Measurements from ENCODE around the gene GGTLC1.
"Not testable (repeated sequence)": the region's sequence is repeated elsewhere in the genome, so short reads cannot be mapped to it uniquely, and the experiment has no call there.

The GGTLC1 gene

DNA sequence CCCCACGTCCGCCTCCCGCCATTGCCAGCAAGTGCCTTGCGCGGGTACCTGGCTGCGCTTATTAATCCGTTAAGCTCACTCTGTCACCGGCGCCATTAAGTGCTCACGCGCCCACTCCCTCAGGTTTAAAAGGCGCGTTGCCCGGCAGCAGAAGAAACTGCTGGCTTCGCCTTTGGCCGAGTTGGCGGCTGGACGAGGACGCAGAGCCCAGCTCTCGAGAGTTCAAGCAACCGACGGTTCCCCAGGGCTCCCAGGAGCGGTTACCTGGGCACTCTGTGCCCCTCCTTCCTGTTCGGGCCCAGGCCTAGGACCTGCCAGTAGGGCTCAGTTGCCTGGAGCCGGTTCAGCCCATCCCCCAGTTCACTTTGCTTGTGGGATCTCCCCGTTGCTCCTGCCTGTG lies at the start of gene GGTLC1:
TSS of gene GGTLC1 (minus strand) at position 219 of the 400 bp plus-strand sequence. CDS start 2,168 bp downstream, outside the sequence.
- DNase-seq (ENCODE audit: low read depth, low spot score) = no peak

DNA sequence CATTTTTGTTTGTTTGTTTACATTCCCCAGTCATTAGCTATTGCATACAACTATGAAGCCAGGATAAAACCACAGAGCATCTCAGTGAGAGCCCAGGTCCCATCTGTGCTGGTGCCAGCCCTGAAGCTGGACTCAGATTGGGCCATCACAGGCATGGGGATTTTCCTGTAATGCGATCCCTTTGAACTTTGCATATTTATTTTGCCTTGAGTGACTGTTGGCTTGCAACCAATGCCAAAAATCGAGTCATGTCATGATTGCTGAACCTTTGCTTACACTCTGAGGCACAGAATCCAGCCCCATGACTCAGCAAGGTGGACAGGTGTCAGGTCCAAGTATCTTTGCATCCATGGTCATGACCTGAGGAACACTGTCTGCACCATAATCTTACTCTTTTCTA lies 46.2 kb upstream of the GGTLC1 start:
- no peak for DNase-seq (ENCODE audit: low read depth, low spot score)

DNA sequence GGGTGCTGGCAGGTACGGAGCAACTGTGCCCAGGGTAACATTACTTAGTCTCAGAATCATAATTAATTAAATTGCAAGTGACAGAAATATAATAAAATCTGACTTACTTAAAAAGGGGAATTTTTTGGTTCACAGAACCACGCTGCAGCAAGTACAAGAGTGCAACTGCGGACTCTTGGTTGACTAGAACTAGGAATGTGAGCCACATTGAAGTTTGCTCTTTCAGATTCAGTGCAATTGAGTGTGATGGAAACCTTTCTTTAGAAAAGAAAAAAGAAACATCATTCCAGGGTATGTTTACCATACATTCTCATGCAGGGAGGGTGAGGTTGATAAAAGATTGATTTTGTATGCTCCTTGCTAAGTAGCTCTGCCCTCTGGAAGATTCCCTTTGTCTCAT lies 45.0 kb upstream of the GGTLC1 start:
- DNase-seq (ENCODE audit: low read depth, low spot score) = no peak

DNA sequence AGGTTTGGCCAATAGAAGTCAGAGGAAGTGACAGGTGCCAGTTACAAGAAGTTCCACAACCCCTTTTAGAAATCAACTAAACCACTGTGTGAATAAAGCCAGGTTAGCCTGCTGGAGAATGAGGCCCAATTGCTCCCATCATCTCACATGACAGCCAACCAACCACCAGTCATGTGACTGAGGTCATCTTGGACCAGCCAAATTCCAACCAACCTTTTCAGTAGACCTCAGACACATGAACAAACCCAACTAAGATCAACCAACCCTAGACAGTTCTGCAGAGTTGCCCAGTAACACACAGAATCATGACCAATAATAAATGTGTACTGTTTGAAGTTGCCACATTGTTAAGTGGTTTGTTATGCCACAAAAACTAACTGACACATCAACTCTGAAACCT lies 44.6 kb upstream of the GGTLC1 start:
- no peak for DNase-seq (ENCODE audit: low read depth, low spot score)

DNA sequence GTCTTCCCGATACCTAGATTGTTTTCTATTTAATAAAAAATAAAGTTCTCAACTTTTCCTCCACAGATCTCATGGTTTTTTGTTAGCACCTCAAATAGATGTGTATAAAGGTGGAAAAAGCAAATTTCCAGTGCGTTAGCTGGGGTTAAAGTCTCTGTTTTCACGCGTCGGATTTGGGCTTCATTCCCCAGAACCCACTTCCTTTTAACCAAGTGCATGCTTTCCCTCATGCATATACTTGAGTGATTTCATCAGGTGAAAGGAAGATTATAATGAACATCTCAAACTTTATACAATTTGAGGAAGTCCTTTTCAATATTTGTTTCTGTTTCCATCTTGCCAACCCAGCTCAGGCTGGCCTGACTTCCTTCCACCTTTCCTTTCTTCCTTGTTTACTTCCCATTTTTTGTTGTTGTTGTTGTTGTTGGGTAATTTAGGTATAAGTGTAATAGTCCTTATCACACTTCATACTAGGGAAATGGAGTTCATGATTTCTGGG lies 43.9 kb upstream of the GGTLC1 start:
- no peak for DNase-seq (ENCODE audit: low read depth, low spot score)

DNA sequence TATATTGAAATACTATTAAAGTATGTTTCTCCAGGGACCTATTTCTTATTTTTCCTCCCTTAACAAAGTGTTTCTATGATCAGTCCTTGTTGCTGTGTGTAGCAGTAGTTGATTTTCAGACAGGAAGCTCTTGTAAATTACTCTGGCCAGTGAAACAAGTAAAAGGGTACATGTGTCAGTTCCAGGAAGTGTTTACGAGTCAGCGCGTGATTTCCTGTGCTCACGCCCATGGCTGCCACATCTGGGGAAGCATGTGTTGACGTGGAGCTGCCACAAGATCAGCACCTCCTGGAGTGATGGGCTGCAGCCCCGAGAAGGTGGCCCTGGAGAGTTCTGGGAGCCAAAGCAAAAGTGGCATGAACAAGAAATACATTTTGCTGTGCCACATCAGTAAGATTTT lies 38.6 kb upstream of the GGTLC1 start:
- peak; percentile 34 for DNase-seq (ENCODE audit: low read depth, low spot score)

DNA sequence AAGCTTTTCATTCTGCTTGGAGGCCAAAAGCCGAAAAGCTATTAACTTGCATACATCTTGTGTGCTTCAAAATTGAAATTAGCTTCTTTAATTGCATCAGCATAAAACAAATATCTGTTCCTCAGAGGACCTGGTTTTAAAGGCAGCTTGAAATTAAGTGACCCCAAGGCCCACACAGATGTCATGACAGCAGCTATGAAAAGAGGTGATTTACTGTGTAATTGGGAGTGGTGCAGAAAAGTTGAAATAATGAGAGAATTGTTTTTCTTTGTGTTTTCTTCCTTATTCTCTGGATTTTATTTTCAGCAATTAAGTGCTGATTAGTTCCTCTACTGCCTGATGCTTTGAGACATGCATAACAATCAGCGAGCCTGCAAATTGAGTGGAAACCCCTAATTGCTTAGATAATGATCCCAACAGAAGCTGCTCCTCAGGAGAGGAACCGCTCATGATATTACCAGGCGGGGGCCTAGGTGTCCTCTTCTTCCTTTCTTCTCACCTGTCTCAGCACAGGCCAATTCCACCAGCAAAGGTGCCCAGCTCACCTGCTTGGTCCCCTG lies 34.1 kb upstream of the GGTLC1 start:
- no peak for DNase-seq (ENCODE audit: low read depth, low spot score)

DNA sequence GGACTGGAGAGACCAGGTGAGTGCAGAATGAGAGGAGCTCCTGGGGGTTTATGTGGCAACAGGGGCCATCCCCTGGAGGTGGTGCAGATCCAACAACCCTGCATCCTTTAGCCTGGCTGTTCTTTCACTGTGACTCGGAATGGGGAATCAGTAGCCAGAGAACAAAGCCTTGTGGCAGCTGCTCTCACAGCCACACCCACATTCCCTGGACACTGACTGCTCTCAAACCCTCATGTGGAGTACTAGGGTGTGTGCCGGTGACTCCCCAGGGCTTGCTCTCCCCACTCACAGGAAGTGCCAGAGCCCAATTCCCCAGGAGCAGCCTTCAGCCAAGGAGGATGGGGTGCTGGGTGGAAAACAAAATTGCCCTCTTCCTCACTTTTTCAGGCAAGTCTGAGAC lies 30.2 kb upstream of the GGTLC1 start:
- DNase-seq (ENCODE audit: low read depth, low spot score) = no peak

DNA sequence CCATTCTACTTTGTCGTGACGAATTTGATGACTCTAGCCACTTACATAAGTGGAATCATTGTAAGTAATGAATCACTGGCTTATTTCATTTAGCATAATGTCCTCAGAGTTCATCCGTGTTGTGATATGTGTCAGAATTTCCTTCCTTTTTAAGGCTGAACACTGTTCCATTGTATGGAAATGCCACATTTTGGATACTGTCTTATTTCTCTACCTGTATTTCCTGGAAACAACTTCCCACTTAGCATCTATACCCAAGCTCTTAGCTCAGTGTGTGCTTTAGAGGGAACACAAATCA lies 28.8 kb upstream of the GGTLC1 start:
- DNase-seq (ENCODE audit: low read depth, low spot score) = no peak

DNA sequence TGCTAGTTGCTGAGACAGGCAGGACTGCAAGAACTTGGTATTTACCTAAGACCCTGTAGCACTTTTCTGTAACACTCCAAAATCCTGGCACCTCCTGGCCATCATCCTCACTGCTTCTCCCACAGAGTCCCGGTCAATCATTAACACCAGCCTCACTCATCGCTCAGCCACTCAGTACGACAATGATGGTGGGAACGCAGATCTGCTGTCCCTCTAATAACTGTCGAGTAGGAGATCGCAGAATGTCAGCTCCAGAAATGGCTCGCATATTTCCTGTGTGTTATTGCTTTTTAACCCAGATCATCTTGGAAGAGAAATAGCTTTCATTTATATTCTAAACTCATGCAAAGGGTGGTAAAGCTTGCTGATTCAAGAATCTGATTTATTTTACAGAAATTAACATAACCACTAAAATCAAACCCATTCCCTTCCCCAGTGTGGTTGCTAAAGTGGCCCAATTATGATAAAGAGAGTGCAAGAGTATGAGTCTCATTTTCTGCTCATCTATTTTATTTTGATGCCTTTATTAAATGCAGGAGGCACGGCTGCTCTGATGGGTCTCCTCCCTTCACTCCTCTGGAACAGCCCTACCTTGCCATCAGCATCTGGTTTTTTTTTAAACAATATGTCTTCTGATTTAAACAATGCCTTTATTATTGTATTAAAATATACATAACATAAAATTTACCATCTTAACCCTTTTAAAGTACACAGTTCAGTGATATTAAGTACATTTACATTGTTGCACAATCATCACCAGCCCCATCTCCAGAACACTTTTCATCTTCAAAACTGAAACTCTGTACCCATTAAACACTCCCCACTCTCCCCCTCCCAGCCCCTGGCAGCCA lies 28.3 kb upstream of the GGTLC1 start:
- no peak for DNase-seq (ENCODE audit: low read depth, low spot score)

DNA sequence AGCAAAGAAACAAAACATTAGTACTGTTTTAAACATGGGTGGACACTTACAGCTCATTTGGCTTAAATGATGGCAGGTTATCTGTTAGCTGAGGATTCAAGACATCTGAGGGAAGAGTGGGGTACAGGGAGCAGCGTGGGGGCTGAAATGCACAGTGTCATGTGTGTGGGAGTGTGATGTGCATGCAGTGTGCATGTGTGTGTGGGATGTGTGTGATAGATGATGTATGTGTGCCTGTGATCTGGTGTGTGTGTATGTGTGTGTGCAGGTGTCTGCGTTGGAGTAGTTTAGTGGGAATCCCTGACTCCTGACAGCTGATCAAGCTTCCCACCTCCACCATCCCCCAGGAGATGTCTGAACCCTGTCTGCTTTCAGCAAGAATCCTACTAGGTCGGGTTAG lies 25.4 kb upstream of the GGTLC1 start:
- no peak for DNase-seq (ENCODE audit: low read depth, low spot score)

DNA sequence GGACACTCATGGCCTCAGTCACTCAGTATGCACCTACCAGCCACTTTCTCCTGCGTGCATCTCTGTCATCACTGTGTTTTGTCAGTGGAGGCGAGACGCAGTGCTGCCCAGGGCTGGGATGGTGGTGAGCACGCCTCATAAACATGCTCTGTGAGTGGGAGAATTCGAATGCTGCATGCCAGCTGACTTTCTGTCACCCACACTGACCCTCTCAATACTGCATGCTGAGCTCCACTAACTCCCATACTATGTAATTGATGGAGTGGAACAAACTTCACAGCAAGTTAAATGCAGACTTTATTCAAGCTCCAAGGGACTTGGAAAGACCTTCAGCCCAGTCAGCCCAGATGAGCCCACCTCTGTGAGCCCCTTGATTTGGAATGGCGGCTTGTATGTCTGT lies 22.7 kb upstream of the GGTLC1 start:
- DNase-seq (ENCODE audit: low read depth, low spot score) = no peak

DNA sequence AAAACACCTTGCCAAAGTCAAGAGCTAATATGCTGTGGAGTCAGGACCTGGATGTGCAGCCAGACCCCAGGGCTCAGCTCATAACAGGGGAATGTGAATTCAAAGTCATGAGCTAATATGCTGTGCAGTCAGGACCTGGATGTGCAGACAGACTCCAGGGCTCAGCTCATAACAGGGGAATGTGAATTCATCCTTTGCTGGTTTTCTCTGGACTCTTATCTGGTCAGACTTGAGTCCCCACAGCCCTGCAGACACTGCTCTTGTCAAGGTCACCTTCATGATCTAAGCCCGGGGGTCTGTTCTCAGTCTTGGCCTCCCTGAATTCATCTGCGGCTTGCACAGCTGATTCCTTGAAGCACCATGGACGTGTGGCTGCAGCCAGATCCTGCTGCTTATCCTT lies 19.2 kb upstream of the GGTLC1 start:
- no peak for DNase-seq (ENCODE audit: low read depth, low spot score)

DNA sequence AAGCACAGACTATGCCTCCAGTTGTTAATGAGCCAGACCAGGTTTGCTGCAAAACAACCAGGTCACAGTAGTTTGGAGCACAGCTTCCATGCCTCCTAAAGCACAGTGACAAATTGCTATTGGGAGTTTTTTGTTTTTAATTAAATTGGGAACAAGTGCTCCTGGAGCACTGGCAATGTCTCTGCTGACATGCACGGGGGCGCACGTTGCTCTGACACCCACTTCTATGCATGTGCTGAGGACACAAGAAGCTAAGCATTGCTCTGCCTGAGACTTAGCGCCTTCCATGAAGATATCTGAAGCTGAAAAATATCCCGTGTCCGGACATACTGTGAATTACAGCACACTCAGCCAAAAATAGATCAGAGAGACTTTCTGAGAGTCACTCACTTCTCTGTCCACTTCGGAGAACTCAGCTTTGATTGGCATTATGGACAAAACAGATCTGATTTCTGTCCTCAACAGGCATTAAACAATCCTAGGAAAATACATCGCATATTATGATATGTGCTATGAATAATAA lies 18.6 kb upstream of the GGTLC1 start:
- no peak for DNase-seq (ENCODE audit: low read depth, low spot score)

DNA sequence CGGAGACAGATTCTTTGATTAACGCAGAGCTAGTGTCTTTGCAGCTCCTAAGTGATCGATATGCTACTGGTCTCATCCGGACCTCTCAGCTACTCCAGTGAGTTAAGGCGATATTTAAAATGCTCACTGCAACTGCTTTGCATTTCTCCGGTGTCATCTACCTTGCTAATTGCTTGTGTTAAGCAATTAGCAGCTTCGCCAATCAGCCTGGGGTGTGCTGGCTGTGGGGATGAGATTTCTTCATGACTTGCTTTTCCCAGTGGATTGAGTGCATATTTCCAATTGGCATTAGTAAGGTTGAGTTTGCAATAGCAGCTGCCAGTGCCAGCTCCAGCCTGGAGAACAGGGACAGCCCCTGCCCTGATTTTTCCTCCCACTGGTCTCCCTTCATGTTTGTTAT lies 18.0 kb upstream of the GGTLC1 start:
- no peak for DNase-seq (ENCODE audit: low read depth, low spot score)

DNA sequence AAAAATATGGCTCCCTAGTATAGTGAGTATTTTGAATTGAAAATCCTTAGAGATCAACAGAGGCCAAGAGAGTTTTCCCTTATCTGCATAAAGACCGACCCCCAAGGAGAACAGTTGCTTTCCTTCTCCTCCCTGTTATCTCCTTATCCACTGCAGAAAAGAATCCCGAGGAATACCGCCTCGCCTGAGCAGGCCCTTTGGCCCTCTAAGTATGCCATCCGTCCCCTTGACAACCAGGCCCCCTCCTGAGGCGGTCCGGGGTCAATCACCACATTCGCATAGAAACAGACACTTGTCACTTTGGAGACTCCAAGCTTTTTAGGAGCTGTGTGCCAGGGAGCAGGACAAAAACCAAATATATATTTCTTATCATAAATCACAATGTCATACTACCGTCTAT lies 15.9 kb upstream of the GGTLC1 start:
- DNase-seq (ENCODE audit: low read depth, low spot score) = no peak

DNA sequence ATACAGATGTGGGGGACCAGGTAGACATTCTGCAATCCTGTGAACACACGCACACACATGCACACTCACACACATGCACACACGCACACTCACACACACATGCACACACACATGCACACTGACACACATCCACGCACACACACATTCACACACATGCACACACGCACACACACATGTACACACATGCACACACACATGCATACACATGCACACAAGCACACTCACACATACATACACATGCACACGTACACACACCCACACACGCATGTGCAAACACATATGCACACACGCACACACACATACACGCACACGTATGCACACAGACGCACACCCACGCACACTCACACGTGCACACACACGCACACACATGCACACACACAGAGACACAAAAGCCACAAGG lies 14.3 kb upstream of the GGTLC1 start:
- DNase-seq (ENCODE audit: low read depth, low spot score) = no peak

DNA sequence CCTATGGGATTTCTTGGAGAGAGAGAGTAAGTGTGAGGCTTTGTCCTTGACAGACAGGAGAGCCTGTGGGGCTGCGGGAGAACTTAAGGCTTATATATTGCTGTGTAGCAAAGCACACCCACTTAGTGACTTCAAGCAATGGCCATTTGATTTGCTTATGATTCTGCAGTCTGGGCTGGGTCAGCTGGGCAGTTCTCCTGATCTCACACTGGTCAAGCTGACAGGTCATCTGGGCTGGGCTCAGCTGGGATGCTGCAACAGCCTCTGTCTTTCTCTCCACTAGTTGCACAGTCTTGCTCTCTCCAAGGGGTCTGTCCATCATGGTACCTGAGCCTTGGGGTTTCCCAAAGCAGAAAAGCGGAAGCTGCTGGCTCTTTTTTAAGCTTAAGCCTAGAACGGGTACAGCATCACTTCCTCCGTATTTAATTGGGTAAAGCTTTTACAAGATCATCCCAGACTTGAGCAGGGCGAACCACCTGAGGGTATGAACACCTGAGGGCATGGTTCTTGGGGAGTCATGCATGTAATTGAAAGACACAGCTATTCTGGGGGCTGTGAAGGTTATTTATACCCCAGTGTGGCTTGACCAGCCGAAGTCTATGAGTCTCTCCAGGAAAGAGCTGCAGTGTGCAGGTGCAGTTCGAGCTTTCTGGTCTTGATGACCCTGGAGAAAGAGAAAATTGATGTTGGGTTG lies 13.3 kb upstream of the GGTLC1 start:
- no peak for DNase-seq (ENCODE audit: low read depth, low spot score)

DNA sequence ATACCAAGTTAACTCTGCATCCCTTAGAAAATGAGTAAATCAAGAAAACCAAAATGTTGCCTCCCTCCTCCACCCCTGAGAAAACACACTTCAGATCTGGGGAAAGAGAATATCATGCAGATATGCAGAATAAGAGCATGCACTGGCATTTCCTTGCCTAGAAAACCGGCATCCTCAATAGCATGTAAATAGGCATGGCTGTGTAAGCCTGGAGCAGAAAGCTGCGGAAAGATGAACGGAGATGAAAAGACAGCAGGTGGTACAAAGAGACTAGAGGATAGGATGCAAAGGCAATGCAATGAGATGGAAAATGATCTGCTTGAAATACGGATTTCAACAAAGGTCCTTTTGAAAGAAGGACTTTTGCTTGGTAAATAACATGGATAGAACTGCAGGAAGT lies 10.3 kb upstream of the GGTLC1 start:
- DNase-seq (ENCODE audit: low read depth, low spot score) = no peak

DNA sequence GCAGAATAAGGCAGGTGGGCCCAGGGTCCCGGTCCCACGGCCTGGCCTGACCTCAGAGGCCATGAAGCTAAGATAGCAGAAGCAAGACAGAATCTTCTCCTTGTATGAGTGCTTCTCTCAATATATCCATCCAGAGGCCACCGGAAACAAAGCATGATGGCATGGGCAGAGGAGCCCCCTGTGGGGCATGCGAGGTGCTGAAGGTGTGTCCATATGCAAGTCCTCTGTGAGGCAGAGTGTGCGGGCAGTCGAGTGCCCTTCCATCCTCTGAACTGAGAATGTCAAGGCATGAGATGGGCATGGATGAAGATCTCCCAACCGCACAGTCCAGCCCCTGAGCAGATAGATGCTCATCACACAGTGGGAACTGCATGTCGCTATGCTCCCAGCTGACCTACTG lies 9.8 kb upstream of the GGTLC1 start:
- no peak for DNase-seq (ENCODE audit: low read depth, low spot score)

DNA sequence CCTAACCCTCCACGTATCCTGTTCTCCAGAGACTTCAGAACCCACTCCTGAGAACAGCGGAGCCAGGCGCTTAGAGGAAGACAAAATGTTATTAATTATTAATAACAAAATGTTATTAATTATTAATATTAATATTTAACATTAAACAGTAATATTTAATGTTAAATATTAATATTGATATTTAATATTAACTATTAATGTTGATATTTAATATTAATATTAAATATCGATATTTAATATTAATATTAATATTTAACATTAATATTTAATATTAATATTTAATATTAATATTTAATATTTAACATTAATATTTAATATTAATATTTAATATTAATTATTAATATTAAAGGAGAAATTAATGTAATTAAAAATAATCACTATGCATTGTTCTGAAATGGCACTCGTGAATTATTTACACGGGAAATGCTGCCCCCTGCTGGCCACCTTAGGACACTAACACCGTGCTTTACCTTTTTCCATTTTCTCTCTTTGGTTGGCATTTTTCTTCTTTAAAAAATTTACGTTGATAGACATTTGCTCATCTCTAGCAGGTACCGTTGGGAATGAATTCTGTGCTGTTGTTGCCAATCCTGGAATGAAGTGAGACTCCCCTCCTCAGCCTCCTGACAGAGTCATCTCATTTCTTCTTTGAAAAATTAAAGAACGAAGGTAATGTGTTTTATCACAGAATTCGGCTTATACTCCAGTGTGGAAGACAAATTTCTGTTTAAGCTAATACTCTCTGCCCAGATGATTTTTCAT lies 7.5 kb upstream of the GGTLC1 start:
- peak; percentile 31 for DNase-seq (ENCODE audit: low read depth, low spot score)

DNA sequence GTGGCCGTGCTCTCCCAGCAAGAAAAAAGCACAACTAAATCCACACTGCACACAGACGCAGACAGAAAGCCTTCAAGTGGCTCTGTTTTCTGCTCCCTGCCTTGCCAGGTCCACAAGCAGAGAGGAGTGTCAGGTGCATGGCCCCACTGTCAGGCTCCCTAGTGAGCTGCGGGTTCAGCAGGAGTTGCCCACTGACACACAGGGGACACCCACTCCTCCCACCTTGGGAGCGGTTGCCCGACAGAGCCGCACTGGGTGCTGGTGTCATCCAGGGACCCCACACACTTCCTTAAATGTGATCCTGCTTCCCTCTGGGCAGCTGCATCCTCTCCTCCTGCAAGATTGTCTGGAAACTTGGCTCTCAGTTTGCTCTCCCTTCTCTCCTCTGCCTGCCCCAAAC lies 6.7 kb upstream of the GGTLC1 start:
- not testable (repeated sequence) for DNase-seq (ENCODE audit: low read depth, low spot score)
